PC-3 (cell line): ENCODE measurements around the gene ZNF335. TPM values are rescaled to one million over a fixed set of nuclear protein-coding genes. Genes with fewer than 3 reads are reported as not detected.

Experiments
- ATAC-seq: fragments of 200-7000 bp; cut with Tn5 transposase; 2 replicates; pipeline ENCODE4 v1.9.1; 2020; ENCODE audit warnings: mild to moderate bottlenecking, moderate library complexity
- BruUV-seq: library from RNA; stranded (reverse); fragments of 400-500 nt; replicated peaks from 2 replicates; lab custom pipeline; 2021; lab: Mats Ljungman, UMichigan
- CTCF ChIA-PET: fragments of 300-600 bp; sonication (Branson Sonifier 250); formaldehyde crosslinking; loops from one replicate; lab custom pipeline; 2022; ENCODE audit warnings: antibody characterized with exemption; lab: Charles Lee
- POLR2A ChIA-PET: fragments of 300-600 bp; sonication (Branson Sonifier 250); formaldehyde crosslinking; loops from one replicate; lab custom pipeline; 2022; ENCODE audit warnings: antibody characterized with exemption; ENCODE audit not compliant: unreplicated experiment; lab: Charles Lee
- DNase-seq: peaks from one replicate; pipeline ENCODE4 v3.0.0-alpha.2; 2015
- H2AFZ ChIP-seq: fragments of 300-600 bp; sonication (generic); 2 replicates; pipeline ENCODE4 v1.6.0; 2016; ENCODE audit warnings: antibody characterized with exemption, low read length
- H3F3A ChIP-seq: fragments of 300-600 bp; sonication (generic); one replicate; pipeline ENCODE4 v1.6.0; 2017; ENCODE audit warnings: antibody characterized with exemption, low read length, control low read depth, mild to moderate bottlenecking; ENCODE audit not compliant: unreplicated experiment
- H3K27ac ChIP-seq: fragments of 300-600 bp; sonication (generic); 2 replicates; pipeline ENCODE4 v1.5.1; 2016; ENCODE audit warnings: mild to moderate bottlenecking, low read length
- H3K27me3 ChIP-seq: fragments of 300-600 bp; sonication (generic); 2 replicates; pipeline ENCODE4 v1.6.1; 2016; ENCODE audit warnings: low read length, mixed read lengths
- H3K36me3 ChIP-seq: fragments of 300-600 bp; sonication (generic); 2 replicates; pipeline ENCODE4 v1.6.1; 2016; ENCODE audit warnings: low read depth, mixed run types, low read length, mixed read lengths
- H3K4me1 ChIP-seq: fragments of 300-600 bp; sonication (generic); 2 replicates; pipeline ENCODE4 v1.5.1; 2016; ENCODE audit warnings: low read length; ENCODE audit not compliant: insufficient read depth
- H3K4me2 ChIP-seq: fragments of 300-600 bp; sonication (generic); 2 replicates; pipeline ENCODE4 v1.6.0; 2016; ENCODE audit warnings: low read length
- H3K4me3 ChIP-seq: fragments of 300-600 bp; sonication (generic); 2 replicates; pipeline ENCODE4 v1.5.1; 2016; ENCODE audit warnings: mild to moderate bottlenecking, low read length, mixed read lengths
- H3K79me2 ChIP-seq: fragments of 300-600 bp; sonication (generic); 2 replicates; pipeline ENCODE4 v1.6.1; 2017; ENCODE audit warnings: low read length, mixed read lengths
- H3K9ac ChIP-seq: fragments of 300-600 bp; sonication (generic); 2 replicates; pipeline ENCODE4 v1.6.0; 2016; ENCODE audit warnings: mild to moderate bottlenecking, low read length
- H3K9me2 ChIP-seq: fragments of 300-600 bp; sonication (generic); replicated peaks from 2 replicates; pipeline ENCODE4 v1.6.1; 2016; ENCODE audit warnings: mixed run types, low read length, mixed read lengths
- H3K9me3 ChIP-seq: fragments of 300-600 bp; sonication (generic); 2 replicates; pipeline ENCODE4 v1.6.1; 2016; ENCODE audit warnings: low read length, mixed read lengths
- H4K20me1 ChIP-seq: fragments of 300-600 bp; sonication (generic); 2 replicates; pipeline ENCODE4 v1.6.1; 2016; ENCODE audit warnings: low read length, mixed read lengths
- CTCF ChIP-seq: fragments of 300-600 bp; sonication (generic); conservative IDR thresholded peaks from 2 replicates; pipeline ENCODE4 v1.5.1; 2017; ENCODE audit warnings: antibody characterized with exemption, low read depth, mild to moderate bottlenecking, low read length
- EZH2 ChIP-seq: fragments of 300-600 bp; sonication (generic); IDR thresholded peaks from one replicate; pipeline ENCODE4 v1.6.1; 2017; ENCODE audit warnings: antibody characterized with exemption, mild to moderate bottlenecking, low read length; ENCODE audit not compliant: unreplicated experiment
- EZH2phosphoT487 ChIP-seq: fragments of 300-600 bp; sonication (generic); IDR thresholded peaks from 2 replicates; pipeline ENCODE4 v1.6.1; 2018; ENCODE audit warnings: mild to moderate bottlenecking, antibody characterized with exemption, low read length, borderline replicate concordance
- intact Hi-C: fragments of 100-400 bp; cut with micrococcal nuclease; formaldehyde crosslinking; loops from 2 replicates; pipeline ENCODE4 v1.9.0; 2023
- total RNA-seq: library from RNA; depleted of rRNA; stranded (reverse); fragments of >200 nt; gene quantifications from 2 replicates; pipeline ENCODE4 v1.2.3, GENCODE V29; 2014

ZNF335 gene
- total RNA-seq, 1 experiment from 2014 or later = 36.9 TPM

GRCh38 chr20:45913116-45913515, 58.9 kb downstream of the ZNF335 start:
- ChIA-PET POLR2A (no interaction called here), CTCF (no interaction called here)
- no peaks in the 10 kb centered on the region for H3K79me2 ChIP-seq
- H3K36me3 ChIP-seq = no peaks in the 10 kb centered on the region
- BruUV-seq = no TSS peak
- DNase-seq (no peak), ATAC-seq (no peak)
- H3K4me2 ChIP-seq = no peak overlapping the region
- 0 out of 2 replicates have a peak, but pooled peaks cover 9% of the 10 kb centered on the region for H3K4me1 ChIP-seq
- TF ChIP-seq EZH2phosphoT487 = no peak
- no peak for TF ChIP-seq CTCF
- no peak for TF ChIP-seq EZH2
- no peaks in the 10 kb centered on the region for H3K27me3 ChIP-seq
- intact Hi-C loops = no loop called here
- no peaks in the 10 kb centered on the region for H3F3A ChIP-seq
- no peaks in the 10 kb centered on the region for H3K9me3 ChIP-seq
- H3K4me3 ChIP-seq = no peak overlapping the region
- H2AFZ ChIP-seq = no peak overlapping the region
- H3K27ac ChIP-seq = no peak overlapping the region
- H4K20me1 ChIP-seq = no peaks in the 10 kb centered on the region
- no peaks in the 10 kb centered on the region for H3K9me2 ChIP-seq
- H3K9ac ChIP-seq = no peak overlapping the region

- H2AFZ ChIP-seq = peak overlapping the region; percentile 53
- no peaks in the 10 kb centered on the region for H3K9me2 ChIP-seq
- H3F3A ChIP-seq = no peaks in the 10 kb centered on the region
- intact Hi-C loops = no loop called here
- BruUV-seq = no TSS peak
- H3K27ac ChIP-seq = no peak overlapping the region
- no peak for DNase-seq
- no peaks in the 10 kb centered on the region for H3K27me3 ChIP-seq
- TF ChIP-seq EZH2phosphoT487 (no peak), EZH2 (no peak), CTCF (no peak)
- no peaks in the 10 kb centered on the region for H3K9me3 ChIP-seq
- POLR2A ChIA-PET = interaction anchor here (0.5 kb wide), 1 partner anchor 23 kb away, joined by 5 read pairs; no protein-coding TSS in a partner anchor
- H3K36me3 ChIP-seq = no peaks in the 10 kb centered on the region
- H3K79me2 ChIP-seq = no peaks in the 10 kb centered on the region
- H3K4me2 ChIP-seq = peak overlapping the region; percentile 84
- ATAC-seq = no peak
- 0 out of 2 replicates have a peak, but pooled peaks cover 9% of the 10 kb centered on the region for H3K4me1 ChIP-seq
- H3K9ac ChIP-seq = peak overlapping the region; percentile 63
- H4K20me1 ChIP-seq = no peaks in the 10 kb centered on the region
- CTCF ChIA-PET = no interaction called here
- peak overlapping the region; percentile 65 for H3K4me3 ChIP-seq
Observed at GRCh38 chr20:45912344-45912682, 59.7 kb downstream of the ZNF335 start.

- H3F3A ChIP-seq = no peaks in the 10 kb centered on the region
- peak; percentile 27 for ATAC-seq
- peak; percentile 38 for DNase-seq
- BruUV-seq = TSS peak; percentile 98
- no peaks in the 10 kb centered on the region for H3K9me3 ChIP-seq
- H2AFZ ChIP-seq = peak within 1 kb of the TSS; percentile 53
- TF ChIP-seq EZH2phosphoT487 = no peak
- no peak for TF ChIP-seq CTCF
- no peak for TF ChIP-seq EZH2
- ChIA-PET POLR2A (interaction anchor here (0.5 to 0.7 kb wide), 4 partner anchors 24 to 100 kb away, joined by 3 to 10 read pairs (median 6); no protein-coding TSS in a partner anchor), CTCF (interaction anchor here (0.5 kb wide), 1 partner anchor 76 kb away, joined by 3 read pairs; no protein-coding TSS in a partner anchor)
- H3K79me2 ChIP-seq = no peaks in the 10 kb centered on the region
- H3K9me2 ChIP-seq = no peaks in the 10 kb centered on the region
- no peaks in the 10 kb centered on the region for H3K36me3 ChIP-seq
- intact Hi-C loops = no loop called here
- H3K27ac ChIP-seq = peak within 1 kb of the TSS; percentile 35
- H3K9ac ChIP-seq = peak within 1 kb of the TSS; percentile 63
- 0 out of 2 replicates have a peak, but pooled peaks cover 9% of the 10 kb centered on the region for H3K4me1 ChIP-seq
- H3K4me2 ChIP-seq = peak within 1 kb of the TSS; percentile 84
- no peaks in the 10 kb centered on the region for H4K20me1 ChIP-seq
- H3K27me3 ChIP-seq = no peaks in the 10 kb centered on the region
- peak within 1 kb of the TSS; percentile 65 for H3K4me3 ChIP-seq
Observed at GRCh38 chr20:45911486-45912343, 60.3 kb downstream of the ZNF335 start, which contains the start of gene PLTP. TSS of gene PLTP (minus strand) at chr20:45912155. CDS start at chr20:45911452, 703 bp downstream.
